Stimulated activated naive CD4-positive, alpha-beta T cell treated with Interleukin-2 at 50 U/mL for 16 hours (primary cell): ENCODE measurements around the gene COL16A1.
A peak's percentile ranks its signal among the peaks of the same experiment; 100 is the strongest.

ENCODE experiments used
- DNase-seq: peaks from one replicate; lab custom pipeline; 2025; lab: John Stamatoyannopoulos, UW

The COL16A1 gene

GRCh38 chr1:31624309-31624708 lies 79.5 kb downstream of the COL16A1 start:
- DNase-seq = no peak

GRCh38 chr1:31623365-31623764 lies 80.5 kb downstream of the COL16A1 start:
- DNase-seq = no peak

GRCh38 chr1:31621847-31622730 lies 81.7 kb downstream of the COL16A1 start:
- DNase-seq = no peak

- DNase-seq = no peak
Measured at GRCh38 chr1:31621498-31621820, 82.4 kb downstream of the COL16A1 start.

- DNase-seq = no peak
Measured at GRCh38 chr1:31620631-31621497, 83.0 kb downstream of the COL16A1 start.

GRCh38 chr1:31618916-31619846 lies 84.6 kb downstream of the COL16A1 start:
- DNase-seq = no peak

GRCh38 chr1:31617916-31618746 lies 85.7 kb downstream of the COL16A1 start:
- DNase-seq = peak; percentile 22

- DNase-seq = no peak
Measured at GRCh38 chr1:31617218-31617915, 86.5 kb downstream of the COL16A1 start, which contains the start of gene HCRTR1. HCRTR1 (plus strand) TSS chr1:31617689; CDS start chr1:31619193, 1,504 bp downstream.

- DNase-seq = no peak
Measured at GRCh38 chr1:31615939-31616338, 87.9 kb downstream of the COL16A1 start.

- no peak for DNase-seq
Measured at GRCh38 chr1:31615414-31615813, 88.4 kb downstream of the COL16A1 start.

- DNase-seq = no peak
Measured at GRCh38 chr1:31614414-31615005, 89.3 kb downstream of the COL16A1 start.

- no peak for DNase-seq
Measured at GRCh38 chr1:31609514-31610118, 94.2 kb downstream of the COL16A1 start.

- DNase-seq = no peak
Measured at GRCh38 chr1:31607360-31607759, 96.5 kb downstream of the COL16A1 start.

GRCh38 chr1:31605908-31606427 lies 97.8 kb downstream of the COL16A1 start:
- DNase-seq = peak; percentile 33
